ENCODE data around the gene ATP1A1. TPM values are rescaled to one million over a fixed set of nuclear protein-coding genes. Genes with fewer than 3 reads are reported as not detected.
A peak's percentile ranks its signal among the peaks of the same experiment; 100 is the strongest.

ATP1A1 gene
- total and polyA plus RNA-seq, 8 donors = 191 to 731 (median 235) TPM

DNA sequence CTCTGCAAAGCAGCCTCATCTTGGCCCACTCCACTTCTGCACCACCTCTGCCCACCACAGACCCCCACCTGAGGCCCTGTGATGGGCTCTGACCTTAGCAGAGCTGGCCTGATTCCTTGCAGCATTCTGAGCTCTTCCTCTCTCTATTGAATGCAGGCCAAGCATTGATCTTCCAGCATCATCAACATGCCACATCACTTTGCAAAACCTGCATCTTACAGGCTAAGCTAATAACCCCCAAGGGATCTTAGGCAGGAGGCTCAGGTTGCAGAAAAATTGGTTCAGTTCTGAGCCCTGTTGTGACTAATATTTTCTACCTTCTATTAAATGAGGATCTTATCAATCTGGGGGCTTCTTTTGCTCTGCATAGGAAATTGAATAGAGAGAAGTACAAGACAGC lies 78.7 kb downstream of the ATP1A1 start:
- ATAC-seq (no peak), DNase-seq (no peak)
- Histone ChIP-seq H3K4me1 (no peaks in the 10 kb centered on the region), H3K36me3 (no peaks in the 10 kb centered on the region), H3K27ac (no peak overlapping the region), H3K4me3 (no peak overlapping the region), H3K9me3 (no peaks in the 10 kb centered on the region), H3K27me3 (no peaks in the 10 kb centered on the region)
- TF ChIP-seq, protein P1, sequence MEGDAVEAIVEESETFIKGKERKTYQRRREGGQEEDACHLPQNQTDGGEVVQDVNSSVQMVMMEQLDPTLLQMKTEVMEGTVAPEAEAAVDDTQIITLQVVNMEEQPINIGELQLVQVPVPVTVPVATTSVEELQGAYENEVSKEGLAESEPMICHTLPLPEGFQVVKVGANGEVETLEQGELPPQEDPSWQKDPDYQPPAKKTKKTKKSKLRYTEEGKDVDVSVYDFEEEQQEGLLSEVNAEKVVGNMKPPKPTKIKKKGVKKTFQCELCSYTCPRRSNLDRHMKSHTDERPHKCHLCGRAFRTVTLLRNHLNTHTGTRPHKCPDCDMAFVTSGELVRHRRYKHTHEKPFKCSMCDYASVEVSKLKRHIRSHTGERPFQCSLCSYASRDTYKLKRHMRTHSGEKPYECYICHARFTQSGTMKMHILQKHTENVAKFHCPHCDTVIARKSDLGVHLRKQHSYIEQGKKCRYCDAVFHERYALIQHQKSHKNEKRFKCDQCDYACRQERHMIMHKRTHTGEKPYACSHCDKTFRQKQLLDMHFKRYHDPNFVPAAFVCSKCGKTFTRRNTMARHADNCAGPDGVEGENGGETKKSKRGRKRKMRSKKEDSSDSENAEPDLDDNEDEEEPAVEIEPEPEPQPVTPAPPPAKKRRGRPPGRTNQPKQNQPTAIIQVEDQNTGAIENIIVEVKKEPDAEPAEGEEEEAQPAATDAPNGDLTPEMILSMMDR (IDR thresholded peaks at IDR 0.05) = no peak
- intact Hi-C loops (cut with DNase I) = no loop called here

DNA sequence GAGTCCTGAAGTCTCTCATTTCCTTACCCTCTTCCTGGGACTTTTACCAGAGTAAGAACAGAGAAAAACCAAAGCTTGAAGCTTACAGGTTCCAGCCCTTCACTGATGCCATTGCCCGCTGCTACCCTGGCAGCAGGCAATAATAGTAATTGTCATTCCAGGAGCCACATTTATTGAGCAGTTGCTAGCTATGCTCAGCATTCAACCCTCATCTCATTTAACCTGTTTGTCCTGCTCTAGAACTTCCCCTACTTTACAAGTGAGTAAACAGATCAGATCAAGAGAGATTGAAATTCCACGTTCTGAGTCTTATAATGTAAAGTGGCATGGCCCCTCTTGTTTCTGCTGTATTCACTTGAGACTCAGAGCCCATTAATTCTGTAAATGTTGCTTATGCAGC lies 80.4 kb downstream of the ATP1A1 start:
- H3K9me3 ChIP-seq = no peaks in the 10 kb centered on the region
- H3K27me3 ChIP-seq = no peaks in the 10 kb centered on the region
- H3K4me1 ChIP-seq = no peaks in the 10 kb centered on the region
- no peak overlapping the region for H3K4me3 ChIP-seq
- no peaks in the 10 kb centered on the region for H3K36me3 ChIP-seq
- TF ChIP-seq, protein P1 (IDR thresholded peaks at IDR 0.05) = no peak
- ATAC-seq = peak; percentile 58
- no peak for DNase-seq
- intact Hi-C loops (cut with DNase I) = no loop called here
- no peak overlapping the region for H3K27ac ChIP-seq

DNA sequence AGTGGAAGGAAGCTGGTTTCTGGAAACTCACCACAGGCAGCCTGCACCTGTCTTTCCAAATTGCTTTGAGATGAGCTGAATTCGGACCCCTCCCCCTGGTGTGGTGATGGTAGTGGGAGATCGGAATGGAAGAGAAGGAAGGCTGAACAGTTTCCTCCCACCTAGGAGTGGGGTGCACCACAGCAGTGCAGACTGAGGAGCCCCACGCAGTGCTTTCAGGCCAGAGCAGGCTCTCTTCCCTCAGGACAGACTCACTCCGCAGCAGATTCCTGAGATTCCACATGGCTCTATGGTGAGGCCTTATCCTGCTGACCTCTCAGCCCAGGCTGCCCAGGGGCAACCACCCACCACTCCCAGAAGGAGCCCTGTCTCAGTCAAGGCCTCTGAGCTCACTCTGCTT lies 80.9 kb downstream of the ATP1A1 start:
- TF ChIP-seq, protein P1 (IDR thresholded peaks at IDR 0.05) = no peak
- H3K9me3 ChIP-seq = no peaks in the 10 kb centered on the region
- no peak overlapping the region for H3K27ac ChIP-seq
- intact Hi-C loops (cut with DNase I) = no loop called here
- peak; percentile 26 for ATAC-seq
- no peaks in the 10 kb centered on the region for H3K27me3 ChIP-seq
- no peaks in the 10 kb centered on the region for H3K4me1 ChIP-seq
- DNase-seq = no peak
- H3K4me3 ChIP-seq = no peak overlapping the region
- no peaks in the 10 kb centered on the region for H3K36me3 ChIP-seq

Other genes with a start within 250 kb of the ATP1A1 start
- gene CD58, start 197.8 kb downstream of the ATP1A1 start, total RNA-seq = 10 to 100 TPM; 19.5 to 39.5 TPM
- 10 to 100 TPM; 10.1 to 14.0 (median 13.2) TPM for gene CD58, start 197.8 kb downstream of the ATP1A1 start, polyA plus RNA-seq (ENCODE audit: insufficient read length in 6 of 6)